Hematopoietic multipotent progenitor cell (in vitro differentiated cells): ENCODE data around the gene PTH2. TPM values are rescaled to one million over a fixed set of nuclear protein-coding genes. Genes with fewer than 3 reads are reported as not detected.

Source experiments
- DNase-seq, 3 donors: peaks; one replicate each; pipeline ENCODE4 v3.0.0-alpha.2; 2011 to 2015; ENCODE audit warnings: low read depth in 2 of 3, low spot score in 2 of 3
- total RNA-seq: library from RNA; depleted of rRNA; stranded (reverse); fragments of >200 nt; gene quantifications from one replicate; pipeline ENCODE4 v1.2.3, GENCODE V29; 2012

PTH2 gene
- total RNA-seq, 1 donor: not detected

DNA sequence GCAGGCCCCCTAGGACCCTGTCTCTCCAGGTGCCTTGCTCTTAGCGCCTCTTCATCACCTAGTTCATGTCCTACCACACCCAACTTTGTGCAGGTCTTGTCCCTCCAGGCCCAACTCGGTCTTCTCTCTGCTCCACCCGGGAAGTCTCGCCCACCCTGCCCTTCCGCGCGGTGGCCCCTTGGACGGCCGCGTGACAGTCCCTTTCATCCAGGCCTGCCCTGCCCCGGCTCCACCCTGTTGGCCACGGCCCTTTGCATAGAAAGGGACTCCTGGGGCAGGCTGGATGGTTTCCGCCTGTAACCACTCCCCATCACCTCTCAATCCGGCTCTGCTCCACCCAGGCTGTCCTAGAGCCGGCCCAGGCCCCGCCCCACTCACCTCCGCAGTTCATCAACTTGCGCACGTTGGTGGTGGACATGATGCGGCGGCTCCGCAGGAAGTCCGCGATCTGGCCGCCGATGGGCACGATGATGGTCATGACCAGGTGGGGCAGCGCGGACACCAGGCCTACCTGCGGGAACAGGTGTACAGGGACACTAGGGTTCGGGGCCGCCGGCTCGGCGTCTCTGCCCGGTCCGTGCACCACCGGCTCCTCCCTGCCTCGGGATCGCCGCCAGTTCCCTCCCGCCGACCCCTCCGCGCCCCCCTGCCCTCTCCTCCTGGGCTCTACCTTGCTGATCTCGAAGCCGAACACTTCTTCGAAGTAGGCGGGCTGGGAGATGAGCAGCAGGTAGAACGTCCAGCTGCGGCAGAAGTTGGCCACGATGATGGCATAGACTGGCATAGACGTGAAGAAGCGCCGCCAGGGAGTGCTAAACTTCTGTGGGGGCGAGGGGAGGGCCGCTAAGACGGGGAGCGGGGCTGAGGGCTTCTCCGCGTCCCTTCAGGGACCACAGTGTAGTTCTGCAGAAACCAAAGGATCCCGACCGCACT is 9.2 kb upstream of the PTH2 start:
- DNase-seq: no peak

DNA sequence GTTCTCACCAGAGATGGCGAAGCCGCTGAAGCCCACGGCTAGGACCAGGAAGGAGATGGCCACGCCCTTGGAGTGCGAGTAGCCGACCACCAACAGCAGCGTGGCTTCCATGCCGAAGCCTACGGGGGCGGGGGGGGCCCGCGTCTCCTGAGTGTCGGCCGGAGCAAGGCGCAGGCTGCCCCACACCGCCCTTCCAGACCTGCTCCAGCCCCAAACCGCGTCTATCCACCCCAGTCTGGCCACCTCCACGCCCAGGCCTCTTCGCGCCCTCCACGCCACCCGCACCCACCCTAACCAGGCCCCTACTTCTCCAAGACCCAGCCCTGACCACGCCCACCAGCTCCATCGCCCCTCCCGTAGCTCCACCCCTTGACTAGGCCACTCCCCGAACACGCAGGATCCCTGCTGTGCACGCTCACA is 8.1 kb upstream of the PTH2 start:
- DNase-seq: peak in 1 of 3 donors; percentile 42

DNA sequence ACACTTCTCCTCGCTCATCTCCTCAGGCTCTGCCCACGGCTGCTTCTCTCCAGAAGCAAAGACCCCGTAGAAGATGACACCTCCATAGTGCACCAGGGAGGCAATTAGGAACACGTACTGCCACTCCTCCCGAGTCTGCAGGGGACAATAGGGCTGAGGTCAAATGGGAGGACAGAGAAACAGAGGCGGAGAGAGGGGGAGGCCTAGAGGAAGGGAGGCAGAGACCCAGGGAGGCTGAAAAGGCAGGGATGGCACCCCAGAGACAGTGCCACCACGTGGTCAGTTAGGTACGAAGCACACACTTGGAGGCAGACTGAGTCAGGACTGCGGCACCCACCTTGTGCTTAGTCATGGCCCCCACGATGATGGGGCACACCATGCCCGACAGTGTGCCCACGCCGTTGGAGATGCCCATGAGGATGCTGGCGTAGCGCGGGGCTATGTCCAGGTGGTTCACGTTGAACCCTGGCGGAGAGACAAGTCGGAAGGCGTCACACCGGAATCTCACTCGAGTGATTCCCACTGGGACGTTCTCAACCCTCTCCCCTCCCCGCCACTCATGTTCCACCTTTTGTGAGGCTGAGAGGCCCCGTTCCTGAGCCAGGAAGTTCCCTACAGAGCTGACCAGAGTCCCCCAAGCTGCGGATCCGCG is 7.6 kb upstream of the PTH2 start:
- no peak for DNase-seq

DNA sequence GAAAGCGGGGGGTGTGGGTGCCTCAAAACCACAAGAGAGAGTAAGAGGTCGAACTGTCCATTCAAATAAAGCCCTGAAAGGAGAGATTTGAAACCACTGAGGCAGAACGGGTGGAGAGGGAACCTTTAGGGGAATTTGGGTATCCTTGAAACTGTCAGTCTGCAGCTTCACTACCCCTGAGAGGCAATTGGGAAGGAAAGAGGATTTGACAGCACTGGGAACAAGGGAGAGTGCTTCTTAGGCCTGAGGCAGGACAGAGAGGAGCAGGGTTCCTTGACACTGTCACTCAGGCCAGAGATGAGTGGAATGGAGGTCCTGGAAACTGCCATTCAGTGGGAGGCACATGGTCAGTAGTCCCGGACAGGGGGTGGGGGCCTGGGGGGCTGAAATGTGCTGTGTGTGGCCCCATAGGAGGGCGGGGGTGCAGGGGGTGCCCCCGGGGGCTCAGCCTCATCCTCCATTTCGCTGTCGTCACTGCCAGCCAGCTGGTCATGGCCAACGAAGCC is 7.0 kb upstream of the PTH2 start:
- DNase-seq: no peak

DNA sequence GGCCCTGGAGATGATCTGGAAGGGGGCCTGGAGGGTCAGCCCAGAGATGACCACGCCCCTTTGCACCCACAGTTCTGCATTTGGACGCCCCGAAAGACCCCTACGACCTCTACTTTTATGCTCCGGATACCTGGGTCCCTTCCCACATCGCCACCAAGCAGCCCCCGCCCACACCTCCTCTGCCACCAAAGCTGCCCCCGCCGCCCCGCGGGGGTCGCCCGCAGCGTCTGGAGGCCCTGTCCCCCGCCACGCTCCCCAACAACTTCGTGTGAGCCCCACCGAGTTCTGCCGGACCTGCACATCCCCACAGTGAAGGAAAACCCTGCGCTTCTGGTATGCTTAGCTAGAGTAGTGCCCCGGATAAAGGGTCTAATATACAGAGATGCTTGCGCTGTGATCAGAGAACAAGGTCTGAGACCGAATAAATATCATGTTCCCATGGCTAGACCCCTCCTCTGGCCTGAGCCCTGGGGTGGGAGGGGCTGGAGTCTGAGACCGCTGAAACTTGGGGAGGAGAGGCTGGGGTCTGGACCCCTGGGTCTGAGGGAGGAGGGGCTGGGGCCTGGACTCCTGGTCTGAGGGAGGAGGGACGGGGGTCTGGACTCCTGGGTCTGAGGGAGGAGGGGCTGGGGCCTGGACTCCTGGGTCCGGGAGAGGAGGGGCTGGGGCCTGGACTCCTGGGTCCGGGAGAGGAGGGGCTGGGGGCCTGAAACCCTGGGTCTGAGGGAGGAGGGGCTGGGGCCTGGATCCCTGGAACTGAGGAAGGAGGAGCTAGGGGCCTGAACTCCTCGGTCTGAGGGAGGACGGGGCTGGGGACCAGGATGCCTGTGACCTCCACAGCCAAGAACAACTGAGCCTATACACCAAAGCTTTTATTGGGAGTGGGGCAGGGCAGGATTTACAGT is 5.6 kb upstream of the PTH2 start:
- DNase-seq: no peak

DNA sequence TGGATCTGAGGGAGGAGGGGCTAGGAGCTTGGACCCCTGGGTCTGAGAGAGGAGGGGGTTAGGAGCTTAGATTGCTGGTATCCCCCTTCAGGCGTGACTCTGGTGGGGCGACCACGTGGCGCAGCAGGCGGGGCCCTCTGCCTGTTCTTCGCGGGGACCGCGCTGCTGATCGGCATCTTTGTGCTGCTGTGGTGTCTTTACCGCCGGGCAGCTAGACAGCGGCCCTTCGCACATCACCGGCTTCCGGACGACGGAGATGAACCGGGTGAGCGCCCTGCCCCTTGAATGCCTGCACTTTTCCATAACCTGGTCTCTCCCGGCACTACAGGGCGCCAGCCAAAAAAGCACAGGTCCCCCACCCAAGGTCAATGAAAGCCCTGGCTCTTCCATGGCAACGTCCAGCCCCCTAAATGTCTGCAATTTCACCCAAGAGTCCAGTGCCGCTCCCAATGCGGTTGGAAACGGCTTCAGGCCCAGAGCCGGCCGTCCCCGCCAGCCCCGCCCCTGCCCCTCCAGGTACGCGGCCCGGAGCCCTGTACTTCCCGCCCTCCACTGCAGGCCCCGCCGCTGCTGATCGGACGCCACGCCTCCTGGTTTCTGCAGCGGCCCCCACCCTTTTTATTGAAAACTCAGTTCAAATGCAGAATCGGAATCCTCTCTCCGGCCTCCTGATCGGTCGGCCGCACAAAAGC is 4.8 kb upstream of the PTH2 start:
- no peak for DNase-seq

DNA sequence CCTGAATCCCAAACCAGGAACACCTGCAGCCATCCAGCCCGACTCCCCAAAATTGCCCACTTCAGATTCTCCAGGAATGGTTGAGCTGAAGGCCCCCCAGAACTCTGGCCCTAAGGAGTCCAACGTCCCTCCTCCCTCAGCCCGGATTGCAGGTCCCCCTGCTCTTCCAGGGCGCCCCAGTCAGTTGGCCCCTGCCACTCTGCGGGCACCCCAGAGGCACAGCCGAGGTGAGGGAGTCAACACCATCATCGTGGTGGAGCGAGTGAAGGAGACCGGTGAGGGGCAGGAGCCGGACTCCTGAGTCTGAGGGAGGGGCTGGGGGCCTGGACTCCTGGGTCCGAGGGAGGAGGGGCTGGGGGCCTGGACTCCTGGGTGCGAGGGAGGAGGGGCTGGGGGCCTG is 4.1 kb upstream of the PTH2 start:
- no peak for DNase-seq

DNA sequence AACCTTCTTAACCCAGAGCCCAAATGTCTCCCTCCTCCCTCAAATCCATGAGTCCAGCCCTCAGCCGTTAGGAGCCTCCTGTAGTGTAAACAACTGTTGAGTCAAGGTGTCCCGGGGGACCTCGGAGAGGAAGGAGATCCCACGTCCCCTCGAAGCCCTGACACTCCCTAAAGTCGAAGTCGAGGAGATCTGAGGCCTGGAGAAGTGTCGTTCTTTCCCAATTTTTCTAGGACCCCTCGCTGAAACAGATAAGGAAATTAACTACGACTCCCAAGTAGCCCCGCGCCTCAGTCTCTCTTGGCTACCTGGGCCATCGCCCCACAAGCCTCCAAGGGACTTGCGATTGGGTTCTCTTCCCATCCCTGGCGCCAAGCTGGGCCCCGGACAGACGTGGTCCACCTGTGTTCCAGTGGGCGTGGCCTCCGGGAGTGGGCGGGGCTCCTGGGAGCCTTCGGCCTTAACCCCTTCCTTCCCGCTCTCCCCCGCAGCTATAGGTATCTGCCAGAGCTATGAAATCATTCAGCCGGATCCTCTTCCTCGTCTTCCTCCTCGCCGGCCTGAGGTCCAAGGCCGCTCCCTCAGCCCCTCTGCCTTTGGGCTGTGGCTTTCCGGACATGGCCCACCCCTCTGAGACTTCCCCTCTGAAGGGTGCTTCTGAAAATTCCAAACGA is 2.8 kb upstream of the PTH2 start:
- DNase-seq: no peak

DNA sequence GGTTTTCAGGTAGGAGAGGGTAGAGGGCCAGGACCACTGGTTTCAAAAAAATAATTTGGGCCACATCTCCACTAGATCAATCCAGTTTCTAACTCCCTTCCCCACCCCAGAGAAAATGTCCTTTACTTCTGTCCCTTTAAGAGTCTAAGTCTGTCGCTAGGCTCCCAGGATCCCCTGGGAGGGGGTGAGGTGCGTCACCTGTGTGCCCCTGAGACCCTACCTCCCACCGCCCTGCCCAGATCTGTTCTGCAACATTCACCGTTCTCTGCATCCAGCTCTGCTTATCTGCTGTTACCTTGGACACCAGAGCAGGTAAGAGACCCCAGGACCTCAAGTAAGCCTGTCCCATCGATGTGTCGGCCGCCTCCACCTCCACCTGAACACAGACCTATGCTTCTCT is 1.9 kb upstream of the PTH2 start, which contains the start of gene GFY:
TSS of gene GFY (plus strand) at position 211 of the 400 bp plus-strand sequence. CDS start 1,043 bp downstream, outside the sequence.
- DNase-seq: no peak

DNA sequence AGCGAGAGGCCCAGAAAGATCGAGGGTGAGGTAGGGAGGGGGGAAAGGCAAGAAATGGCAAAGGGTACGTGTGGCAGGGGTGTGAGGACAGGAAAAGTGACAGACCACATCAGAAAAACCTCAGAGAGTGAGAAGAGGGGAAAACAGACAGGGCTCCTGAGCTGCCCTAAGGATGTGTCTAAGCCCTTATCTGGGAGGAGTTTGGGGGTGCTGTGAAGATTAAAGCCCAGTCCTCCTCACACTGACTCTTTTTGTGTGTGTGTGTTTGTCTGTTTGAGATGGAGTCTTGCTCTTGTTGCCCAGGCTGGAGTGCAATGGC is 703 bp upstream of the PTH2 start:
- DNase-seq: no peak

DNA sequence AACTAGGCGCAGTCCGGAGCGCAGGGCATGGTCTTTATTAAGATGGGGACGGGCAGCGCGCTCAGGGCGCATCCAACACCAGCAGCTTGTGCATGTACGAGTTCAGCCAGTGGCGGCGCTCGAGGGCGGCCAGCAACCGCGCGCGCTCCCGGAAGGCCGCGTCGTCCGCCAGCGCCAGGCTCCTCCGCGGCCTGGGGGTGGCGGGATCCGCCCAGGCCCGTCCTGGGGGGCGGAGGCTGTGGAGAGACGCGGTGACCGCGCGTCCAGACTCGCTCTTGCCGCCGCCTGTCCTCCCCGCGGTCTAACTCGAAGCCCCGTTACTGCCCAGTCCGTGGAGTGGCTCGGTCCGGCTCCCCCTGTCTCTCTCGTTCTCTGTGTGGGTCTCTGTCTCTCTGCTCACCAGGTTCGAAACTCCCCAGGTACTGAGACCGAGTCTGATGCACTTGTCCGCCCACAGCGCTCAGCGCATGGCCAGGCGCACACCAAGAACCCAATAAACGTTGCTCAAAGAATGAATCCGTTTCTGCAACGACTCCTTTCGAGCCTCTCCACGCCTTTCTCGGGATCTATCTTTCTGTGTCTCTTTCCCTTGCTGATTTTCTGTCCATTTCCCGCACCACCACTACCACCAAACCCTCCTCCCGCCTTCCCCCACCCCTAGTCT is 702 bp downstream of the PTH2 start:
- peak in 1 of 3 donors; percentile 59 for DNase-seq

DNA sequence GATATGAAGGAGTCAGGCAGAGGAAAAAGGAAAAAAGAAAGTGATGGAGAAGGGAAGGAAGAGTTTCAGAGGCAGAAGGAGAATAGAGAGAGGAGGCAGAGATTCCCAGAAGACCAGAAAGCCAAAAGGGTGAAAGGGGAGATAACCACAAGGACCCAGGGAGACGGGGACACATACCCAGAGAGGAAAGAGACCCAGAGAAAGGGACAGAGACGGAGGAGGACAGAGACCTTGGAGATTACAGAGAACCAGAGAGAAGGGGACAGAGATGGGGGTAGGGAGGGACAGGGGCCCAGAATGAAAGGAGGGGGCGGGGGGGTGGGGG is 1.4 kb downstream of the PTH2 start:
- DNase-seq: no peak

DNA sequence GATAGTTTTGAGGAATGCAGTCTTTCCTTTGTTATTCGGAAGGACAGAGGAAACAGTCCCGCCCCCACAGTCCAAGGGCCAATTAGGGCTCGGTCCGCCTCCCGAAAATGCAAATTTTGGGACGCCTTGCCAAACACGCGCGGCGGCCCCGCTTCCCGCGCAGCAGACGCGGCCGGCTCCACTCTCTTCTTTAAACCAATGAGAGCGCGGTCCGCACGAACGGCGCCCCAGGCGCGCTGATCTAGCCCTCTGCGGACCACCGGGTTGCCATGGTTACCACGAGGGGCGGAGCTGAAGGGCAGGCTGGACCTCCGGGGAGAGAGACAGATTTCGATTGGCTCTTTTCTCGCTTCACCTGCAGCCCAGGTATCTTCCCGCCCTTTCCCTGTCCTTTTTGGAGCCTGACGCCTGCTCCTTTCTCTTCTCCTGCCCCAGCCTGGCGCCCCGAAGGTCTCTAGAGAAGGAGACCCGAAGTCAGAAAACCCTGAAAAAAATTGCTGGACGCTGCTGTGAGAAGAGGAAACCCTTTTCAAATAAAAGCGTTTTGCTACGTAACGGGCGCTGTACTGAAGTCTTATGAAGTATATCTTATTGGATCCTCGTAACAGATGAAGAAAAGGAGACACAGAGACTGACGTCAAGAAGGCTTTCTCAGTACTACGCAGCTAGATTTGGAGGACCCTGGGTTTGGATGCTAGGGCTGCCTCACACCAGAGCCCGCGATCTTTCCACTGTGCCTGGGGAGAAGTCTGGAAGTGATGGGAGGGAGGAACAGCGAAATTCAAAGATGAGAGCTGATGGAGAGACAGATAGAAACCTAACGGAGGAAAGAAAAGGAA is 2.0 kb downstream of the PTH2 start:
- DNase-seq: peak in 2 of 3 donors; percentile 63 to 67

DNA sequence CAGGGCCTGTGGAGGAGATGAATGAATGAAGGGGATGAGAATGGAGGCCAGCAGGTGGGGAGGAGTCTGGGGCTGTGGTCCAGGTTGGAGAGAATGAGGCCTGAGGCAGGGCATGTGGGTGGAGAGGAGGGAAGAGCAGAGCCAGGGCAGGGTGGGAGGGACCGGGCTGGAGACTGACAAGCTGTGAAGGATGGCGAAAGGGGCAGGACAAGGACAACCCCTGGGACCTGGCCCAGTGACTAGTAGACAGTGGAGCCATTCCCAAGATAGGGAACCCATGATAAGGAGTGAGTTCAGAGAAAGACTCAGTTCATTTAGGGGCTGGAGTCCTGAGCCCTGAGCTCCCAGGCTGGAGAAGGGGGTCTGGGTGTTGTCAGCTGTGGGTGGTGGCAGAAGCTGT is 3.0 kb downstream of the PTH2 start:
- DNase-seq: no peak

DNA sequence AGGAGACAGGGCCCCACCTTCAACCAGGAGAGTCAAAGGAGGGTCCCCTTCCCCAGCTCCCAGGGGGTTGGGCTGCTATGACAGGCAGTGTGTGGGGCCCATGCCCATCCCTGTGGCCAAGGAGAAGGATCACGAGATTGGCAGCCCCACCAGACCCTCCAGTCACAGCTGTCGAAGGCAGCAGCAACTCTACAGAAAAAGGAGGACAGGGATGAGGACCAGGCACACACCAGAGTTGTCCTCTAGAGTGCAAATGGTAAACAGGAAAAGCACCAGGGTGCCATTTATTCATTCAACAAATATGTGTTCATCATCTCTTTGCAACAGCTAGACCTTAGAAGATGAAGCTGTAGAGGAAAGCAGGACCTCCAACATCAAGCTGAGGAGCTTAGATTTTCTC is 4.1 kb downstream of the PTH2 start:
- no peak for DNase-seq

DNA sequence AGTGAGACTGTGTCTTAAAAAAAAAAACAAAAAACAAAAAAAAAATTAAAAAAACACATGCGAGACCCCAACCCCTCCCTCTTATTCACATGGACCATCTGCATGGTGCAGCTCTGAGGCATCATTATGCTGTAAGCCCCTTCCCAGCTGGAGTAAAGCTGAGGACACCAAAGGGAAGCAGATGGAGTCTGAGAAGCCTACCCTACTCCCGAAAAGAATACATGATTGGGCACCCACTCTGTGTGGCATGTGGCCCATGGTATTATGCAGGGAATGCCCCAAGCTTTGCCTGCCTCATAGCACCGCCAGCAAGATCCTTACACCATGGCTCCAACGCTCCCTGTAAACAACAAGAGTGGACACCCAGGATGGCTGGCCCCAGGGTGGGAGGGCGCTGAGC is 4.7 kb downstream of the PTH2 start:
- no peak for DNase-seq

DNA sequence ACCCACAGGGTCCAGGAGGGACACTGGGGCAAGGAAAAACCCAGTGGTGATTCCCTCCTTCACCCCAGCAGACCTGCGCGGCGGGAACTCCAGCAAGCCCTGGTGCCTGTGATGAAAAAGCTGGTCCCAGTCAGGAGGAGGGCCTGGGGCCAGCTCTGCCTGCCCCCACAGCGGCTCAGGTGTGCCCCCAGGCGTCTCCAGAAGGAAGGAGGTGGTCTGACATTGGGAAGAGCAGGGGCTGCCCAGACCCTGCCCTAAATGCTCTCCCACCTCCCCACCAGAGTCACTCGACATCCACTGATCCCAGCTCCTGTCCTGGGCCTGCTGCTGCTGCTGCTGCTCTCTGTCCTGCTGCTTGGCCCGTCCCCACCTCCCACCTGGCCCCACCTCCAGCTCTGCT is 6.2 kb downstream of the PTH2 start:
- no peak for DNase-seq

DNA sequence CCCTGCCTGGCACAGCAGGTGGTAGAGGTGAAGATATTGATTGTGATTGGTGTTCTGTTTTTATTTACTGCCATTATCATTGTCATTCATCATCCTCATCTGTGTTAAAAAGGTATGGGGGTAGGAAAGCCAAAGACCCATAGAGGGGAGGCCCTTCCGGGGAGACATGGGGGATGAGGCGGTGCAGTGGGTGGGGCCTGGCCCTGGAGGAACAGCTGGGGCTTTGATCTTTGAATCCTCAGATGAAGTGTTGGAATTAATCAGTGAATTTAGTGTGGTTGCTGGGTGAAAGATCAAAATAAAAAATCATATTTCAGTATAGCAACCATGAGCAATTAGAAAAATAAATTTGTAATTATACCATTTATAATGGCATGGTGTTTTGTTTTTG is 7.4 kb downstream of the PTH2 start:
- no peak for DNase-seq
